GM08714 (cell line): ENCODE results near the gene GFI1B.
"Not testable (repeated sequence)": the region's sequence is repeated elsewhere in the genome, so short reads cannot be mapped to it uniquely, and the experiment has no call there.

ENCODE experiments used
- H3K4me3 ChIP-seq: fragments of 200-500 bp; sonication (Bioruptor generic); 2 replicates; pipeline ENCODE4 v1.5.1; 2014; ENCODE audit warnings: mild to moderate bottlenecking, low read length, inconsistent platforms
- ZNF274 ChIP-seq: IDR thresholded peaks from 2 replicates; pipeline ENCODE4 v1.6.1; 2012; ENCODE audit warnings: mild to moderate bottlenecking, low read depth, low read length

Gene GFI1B

DNA sequence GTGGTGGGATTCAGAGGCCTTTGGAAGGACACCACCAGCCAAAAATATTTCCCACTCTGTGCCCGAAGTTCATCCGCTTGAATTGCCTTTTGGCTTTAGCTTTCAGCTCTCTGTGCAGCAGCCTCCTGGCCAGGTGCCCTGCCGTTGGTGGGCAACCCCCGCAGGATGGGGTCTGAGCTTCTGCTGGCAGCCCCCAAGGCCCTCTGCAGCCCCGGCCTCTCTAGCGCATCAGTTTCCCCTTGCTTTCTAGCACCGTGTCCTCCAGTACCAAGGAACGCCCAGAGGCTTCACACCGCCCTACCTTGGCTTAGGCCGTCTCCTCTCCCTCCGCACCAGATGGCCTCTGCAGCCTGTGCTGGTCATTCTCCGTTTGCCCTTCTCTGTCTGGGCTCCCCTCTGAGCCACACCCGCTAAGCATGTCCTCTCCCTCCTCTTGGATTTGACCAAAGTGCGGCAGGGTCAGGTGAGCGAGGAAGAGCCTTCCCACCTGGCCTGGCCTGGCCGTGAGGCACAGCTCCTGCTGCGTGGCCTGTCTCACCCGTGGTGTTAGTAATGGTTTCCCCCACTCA lies 29.9 kb upstream of the GFI1B start:
- no peak for TF ChIP-seq ZNF274

GRCh38 chr9:132949709-132950108 lies 28.8 kb upstream of the GFI1B start:
- no peak overlapping the region for H3K4me3 ChIP-seq
- no peak for TF ChIP-seq ZNF274

More for the DNA sequence above, 29.9 kb upstream of the GFI1B start:
- H3K4me3 ChIP-seq: no peak overlapping the region

DNA sequence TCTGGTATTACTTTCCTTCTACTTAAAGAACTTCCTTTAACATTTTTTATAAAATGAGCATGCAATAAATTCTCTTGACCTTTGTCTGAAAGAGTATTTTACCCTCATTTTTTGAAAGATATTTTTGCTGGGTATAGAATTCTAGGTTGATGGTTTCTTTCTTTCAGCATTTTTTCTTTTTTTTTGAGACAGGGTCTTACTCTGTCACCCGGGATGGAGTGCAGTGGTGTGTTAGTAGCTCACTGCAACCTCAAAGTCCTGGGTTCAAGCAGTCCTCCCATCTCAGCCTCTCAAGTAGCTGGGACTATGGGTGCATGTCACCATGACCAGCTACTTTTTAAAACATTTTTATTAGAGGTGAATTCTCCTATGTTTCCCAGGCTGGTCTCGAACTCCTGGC lies 23.4 kb upstream of the GFI1B start:
- no peak for TF ChIP-seq ZNF274
- no peak overlapping the region for H3K4me3 ChIP-seq

DNA sequence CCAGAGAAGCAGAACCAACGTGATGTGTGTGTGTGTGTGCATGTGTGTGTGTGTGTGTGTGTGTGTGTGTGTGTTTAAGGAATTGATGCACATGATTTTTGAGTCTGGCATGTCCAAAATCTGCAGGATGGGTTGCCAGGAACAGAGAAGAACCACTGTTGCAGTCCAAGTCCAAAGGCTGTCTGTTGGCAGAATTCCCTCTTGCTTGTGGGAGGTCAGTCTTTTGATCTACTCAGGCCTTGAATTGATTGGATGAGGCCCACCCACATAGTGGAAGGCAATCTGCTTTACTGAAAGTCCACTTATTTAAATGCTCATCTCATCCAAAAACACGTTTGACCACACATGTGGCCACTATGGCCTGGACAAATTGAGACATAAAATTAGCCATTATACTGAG lies 22.7 kb upstream of the GFI1B start:
- no peak overlapping the region for H3K4me3 ChIP-seq

GRCh38 chr9:132957805-132958204 lies 20.7 kb upstream of the GFI1B start:
- TF ChIP-seq ZNF274: no peak
- H3K4me3 ChIP-seq: no peak overlapping the region

More for the DNA sequence above, 22.7 kb upstream of the GFI1B start:
- TF ChIP-seq ZNF274: no peak

DNA sequence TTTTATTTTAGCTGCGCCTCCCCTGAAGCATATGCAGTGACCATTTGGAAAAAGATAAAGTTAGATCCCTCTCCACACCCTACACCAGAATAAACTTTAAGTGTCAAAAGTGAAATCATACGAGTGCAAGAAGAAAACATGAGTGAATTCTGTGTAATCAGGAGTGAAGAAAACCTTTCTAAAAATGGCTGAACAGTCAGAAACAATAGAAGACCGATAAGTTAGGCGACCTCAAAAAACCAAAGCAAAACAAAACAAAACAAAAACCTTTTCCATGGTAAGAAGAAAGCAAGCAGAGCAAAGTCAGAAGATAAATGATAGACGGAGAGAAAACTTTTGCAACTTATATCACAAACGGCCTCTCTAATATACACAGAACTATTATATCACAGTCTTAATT lies 17.5 kb upstream of the GFI1B start:
- H3K4me3 ChIP-seq: no peak overlapping the region
- no peak for TF ChIP-seq ZNF274

DNA sequence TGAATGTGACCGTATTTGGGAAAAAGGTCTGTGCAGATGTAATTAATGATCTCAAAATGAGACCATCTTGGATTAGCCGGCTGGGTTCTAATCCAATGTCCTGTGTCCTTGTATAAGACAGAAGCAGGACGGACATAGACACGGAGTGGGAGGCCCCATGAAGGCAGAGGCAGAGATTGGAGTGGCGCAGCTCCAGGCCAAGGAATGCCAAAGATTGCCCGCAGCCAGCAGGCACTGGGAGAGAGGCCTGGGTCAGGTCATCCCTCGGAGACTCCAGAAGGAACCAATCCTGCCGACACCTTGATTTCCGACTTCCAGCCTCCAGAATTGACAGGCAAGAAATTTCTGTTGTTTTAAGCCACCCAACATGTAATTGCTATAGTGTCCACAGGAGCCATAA lies 13.0 kb upstream of the GFI1B start:
- no peak overlapping the region for H3K4me3 ChIP-seq
- no peak for TF ChIP-seq ZNF274

- not testable (repeated sequence) for H3K4me3 ChIP-seq
Observed at GRCh38 chr9:132967908-132968307, 10.6 kb upstream of the GFI1B start.

GRCh38 chr9:132969783-132970182 lies 8.7 kb upstream of the GFI1B start:
- no peak overlapping the region for H3K4me3 ChIP-seq
- no peak for TF ChIP-seq ZNF274

DNA sequence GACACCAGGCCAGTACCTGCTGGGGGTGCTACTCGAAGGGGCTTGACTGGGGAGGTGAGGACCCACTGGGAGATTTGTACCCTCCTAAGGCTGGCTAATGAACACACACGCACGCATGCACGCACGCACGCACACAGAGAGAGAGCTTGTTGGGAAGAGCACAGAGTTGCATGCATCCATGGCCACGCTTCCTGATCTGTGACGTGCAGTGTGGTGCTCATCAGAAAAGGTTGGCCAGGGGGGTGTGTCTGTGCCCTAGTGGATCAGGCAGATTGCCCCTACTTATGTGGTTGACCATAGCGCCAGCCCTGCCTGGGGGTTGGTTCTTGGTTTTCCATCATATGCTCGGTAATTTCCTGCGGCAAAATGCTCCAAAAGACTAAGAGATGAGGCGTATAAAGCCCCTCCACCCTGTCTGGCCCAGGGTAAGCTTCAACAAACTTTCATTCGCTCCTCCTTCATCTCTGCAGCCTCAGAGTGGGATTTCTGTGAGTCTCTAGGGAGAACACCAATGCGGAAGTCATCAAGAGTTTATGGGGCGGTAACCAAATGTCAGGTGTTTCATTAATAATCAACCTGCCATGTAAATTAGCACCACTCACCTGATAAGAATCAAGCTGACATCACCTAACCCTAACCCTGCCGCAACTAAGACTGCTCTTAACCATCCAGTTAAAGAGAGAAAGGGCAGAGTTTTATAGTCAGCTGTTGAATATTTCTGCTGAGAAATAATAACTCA lies 8.0 kb upstream of the GFI1B start:
- no peak for TF ChIP-seq ZNF274

DNA sequence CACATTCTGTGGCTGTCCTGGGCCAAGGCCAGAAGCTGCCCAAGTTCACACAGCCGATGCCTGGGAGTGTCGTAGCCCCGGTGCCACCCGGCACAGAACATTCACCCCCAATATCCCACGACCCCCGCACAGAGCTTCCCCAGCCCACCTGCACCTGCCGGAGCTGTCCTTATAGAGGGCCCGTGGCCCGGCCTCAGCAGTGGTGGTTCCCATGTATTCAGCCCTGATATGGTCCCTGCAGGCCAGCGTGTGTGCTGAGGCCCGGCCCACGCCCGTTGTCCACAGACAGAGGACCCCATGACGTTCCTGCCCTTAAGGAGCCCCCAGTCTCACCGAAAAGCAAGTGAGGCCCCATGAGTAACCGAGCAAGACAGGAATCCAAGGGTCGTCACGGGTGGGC lies 5.3 kb upstream of the GFI1B start:
- no peak for TF ChIP-seq ZNF274
- H3K4me3 ChIP-seq: no peak overlapping the region

More for the DNA sequence above, 8.0 kb upstream of the GFI1B start:
- no peak overlapping the region for H3K4me3 ChIP-seq

- no peak for TF ChIP-seq ZNF274
- H3K4me3 ChIP-seq: no peak overlapping the region
Observed at GRCh38 chr9:132973713-132974112, 4.8 kb upstream of the GFI1B start.

DNA sequence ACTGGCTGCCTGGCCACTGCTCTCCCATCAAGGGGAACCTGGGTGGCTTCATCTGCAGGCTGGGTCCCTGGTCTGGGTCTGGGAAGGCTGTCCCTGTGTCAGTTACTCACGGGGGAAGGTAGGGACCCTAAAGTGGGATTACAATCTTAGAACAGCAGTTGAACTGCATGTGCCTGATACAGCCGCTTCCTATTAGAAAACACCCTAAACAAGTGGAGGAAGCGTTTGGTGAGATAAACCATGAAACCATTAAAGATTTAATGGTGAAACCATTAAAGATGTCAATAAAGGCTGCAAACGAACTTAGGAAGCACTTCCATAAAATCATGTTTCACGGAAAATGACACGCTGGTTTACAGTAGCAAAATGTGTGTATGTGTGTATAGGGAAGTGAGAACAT lies 2.5 kb upstream of the GFI1B start:
- no peak for TF ChIP-seq ZNF274

GRCh38 chr9:132976571-132976970 lies 1.9 kb upstream of the GFI1B start:
- TF ChIP-seq ZNF274: no peak
- H3K4me3 ChIP-seq: no peak overlapping the region

More for the DNA sequence above, 2.5 kb upstream of the GFI1B start:
- no peak overlapping the region for H3K4me3 ChIP-seq

DNA sequence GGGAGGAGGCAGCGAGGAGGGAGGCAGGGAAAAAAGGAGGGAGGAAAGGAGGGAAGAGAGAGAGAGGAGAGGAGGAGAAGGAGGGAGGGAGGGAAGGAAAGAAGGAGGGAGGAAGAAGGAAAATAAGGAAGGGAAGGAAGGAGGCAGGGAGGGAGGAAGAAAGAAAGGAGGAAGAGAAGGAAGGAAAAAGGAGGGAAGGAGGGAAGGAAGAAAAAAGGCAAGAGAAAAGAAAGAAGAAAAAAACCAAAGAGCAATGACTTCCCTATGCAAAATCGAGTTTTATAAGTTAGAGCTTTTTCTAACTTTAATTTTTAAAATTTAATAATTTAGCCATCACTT lies 413 bp upstream of the GFI1B start:
- TF ChIP-seq ZNF274: no peak
- no peak overlapping the region for H3K4me3 ChIP-seq

GRCh38 chr9:132980157-132980556 lies 1.7 kb downstream of the GFI1B start:
- H3K4me3 ChIP-seq: no peak overlapping the region
- TF ChIP-seq ZNF274: no peak
